Kasumi-1 (cell line): ENCODE data around the gene NKX6-2.
"Not testable (repeated sequence)": the region's sequence is repeated elsewhere in the genome, so short reads cannot be mapped to it uniquely, and the experiment has no call there.

Experiments used
- DNase-seq, 2 experiments: peaks; one replicate each; lab custom pipeline; 2025; lab: John Stamatoyannopoulos, UW

The NKX6-2 gene

DNA sequence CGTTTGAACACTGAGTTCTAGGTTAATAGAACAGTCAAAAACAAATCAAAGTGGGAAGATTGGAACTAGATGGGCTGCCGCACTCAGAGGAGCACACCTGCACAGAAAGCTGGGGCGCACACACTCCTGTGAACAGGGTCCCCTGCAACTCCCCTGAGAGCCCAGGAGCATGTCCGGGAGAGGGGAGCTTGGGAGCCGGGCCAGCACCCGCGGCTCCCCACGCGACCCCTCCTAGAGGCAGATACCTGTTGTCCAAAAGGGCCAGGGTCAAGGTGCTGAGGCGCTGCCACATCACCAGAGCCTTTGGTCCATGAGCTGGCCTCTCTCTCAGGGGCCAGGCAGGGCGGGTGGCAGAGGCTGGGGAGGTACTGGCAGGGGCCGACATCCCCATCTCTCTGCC lies 5.6 kb downstream of the NKX6-2 start:
- DNase-seq, result no peak

DNA sequence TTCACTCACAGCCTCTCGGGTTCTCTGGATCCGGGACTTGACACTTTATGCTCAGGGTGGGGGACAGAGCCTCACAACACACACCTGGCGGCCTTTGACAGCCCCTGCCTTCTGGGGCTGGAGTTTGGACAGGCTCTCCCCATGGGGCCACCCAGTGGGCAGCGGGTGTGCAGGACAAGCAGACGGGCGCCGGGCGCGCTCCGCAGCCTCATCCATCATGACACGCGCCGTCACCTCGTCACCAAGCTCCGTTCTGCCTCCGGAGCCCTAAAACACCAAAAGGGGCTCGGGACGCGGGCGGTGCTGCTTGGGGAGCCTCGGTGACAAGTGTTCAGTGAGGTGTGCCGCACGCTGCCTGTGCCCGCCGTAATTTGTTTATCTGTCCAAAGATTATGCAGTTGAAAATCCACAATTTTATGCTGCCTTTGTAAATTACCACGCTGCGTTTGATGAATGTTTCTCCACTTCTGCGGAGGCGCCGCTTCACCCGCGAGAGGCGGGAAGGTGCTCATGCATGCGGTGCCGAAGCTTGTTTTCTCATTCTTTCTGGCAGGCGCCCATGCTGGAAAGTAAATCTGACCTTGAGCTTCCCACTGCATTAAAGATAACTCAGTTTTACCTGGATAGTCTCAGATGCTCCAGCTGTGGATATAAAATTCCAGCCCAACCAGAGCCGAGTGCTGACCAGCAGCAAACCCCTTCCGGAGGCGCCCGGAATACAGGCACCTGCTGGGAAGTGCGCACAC lies 6.2 kb downstream of the NKX6-2 start:
- DNase-seq, result no peak

DNA sequence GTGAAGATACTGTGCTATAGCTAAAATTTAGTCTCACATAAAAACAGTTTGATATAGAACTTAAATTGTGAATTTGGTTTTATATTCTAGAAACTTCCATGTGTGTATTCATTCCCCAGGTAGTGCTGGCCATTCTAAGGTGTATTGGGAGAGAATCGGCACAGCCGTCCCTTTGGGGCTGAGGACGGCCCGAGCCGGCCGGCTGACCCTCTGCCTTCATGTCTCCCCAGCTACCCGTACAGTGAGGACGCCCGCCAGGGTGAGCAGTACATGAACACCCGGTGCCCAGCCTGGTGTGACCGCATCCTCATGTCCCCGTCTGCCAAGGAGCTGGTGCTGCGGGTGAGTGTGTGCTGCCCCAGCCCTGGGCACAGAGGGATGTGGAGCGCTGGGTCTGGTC lies 8.5 kb downstream of the NKX6-2 start:
- no peak for DNase-seq

DNA sequence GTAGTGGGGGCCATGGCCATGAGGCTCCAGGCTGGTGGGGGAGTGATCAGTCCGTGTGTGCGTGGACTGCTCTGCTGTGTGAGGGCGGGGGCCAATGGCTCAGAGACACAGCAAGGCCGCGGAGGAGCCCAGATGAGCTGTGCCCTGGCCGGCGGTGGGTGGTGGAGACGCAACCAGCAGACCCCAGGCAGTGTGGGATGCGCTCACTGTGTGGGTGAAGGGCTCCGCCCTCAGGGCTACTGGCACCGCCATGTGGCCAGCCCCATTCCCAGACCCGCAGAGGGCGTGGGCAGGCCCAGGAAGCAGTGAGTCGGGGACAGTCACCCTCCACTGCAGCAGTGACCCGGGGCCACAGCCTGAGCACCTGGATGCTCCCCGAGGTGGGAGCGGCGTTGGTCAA lies 9.1 kb downstream of the NKX6-2 start:
- DNase-seq, result no peak

DNA sequence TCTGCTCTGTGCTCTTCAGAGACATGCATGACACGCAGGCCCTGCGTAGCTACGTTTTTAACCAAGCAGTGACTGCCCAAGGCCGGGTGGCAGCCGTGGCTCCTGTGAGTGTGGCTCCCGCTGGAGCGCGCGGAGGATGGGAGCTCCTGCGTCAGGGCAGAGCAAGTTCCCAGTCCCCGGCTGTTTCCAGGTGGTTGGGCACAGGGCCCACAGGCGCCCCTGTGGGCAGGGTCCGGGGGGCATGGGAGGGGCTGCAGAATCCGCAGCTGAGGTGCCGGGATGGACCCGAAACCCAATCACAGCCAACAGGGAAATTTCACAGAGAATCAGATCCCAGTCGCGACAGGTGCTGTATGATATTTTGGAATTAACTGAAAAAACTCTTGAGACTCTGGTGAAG lies 9.8 kb downstream of the NKX6-2 start:
- DNase-seq, result no peak

DNA sequence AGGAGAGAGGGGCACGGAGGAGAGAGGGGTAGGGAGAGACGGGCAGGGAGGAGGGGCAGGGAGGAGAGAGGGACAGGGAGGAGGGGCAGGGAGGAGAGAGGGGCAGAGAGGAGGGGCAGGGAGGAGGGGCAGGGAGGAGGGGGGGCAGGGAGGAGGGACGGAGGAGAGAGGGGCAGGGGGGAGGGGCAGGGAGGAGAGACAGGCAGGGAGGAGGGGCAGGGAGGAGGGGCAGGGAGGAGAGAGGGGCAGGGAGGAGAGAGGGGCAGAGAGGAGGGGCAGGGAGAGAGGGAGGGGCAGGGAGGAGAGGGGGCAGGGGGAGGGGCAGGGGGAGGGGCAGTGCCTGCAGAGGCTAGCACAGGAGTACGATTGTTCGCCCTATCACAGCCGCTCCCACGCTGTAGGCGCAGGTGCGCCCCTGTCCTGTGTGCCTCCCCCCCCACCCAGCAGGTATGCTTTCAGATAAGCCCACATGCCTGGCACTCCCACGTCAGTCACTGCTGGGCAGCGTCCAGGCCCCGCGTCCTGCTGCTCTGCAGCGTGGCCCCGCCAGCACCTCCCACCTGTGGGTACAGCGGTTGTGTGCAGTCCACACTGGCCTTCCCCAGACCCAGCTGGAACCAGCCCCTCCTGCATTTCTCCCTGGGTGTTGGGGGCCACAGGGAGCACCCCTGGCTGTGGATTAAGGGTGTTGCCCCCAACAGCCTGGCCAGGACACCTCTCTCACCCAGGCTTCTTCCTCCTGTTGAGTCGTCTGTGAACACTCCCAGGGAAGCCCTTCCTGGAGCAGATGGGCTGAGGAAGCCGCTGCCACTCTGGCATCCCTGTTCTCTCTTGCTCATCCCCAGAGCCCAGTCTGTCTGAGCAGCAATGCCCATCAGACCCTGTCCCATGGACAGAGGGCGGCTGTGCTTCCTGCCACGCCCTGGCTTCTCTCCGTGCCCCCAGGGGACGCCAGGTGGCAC lies 10.8 kb downstream of the NKX6-2 start:
- DNase-seq, result no peak

DNA sequence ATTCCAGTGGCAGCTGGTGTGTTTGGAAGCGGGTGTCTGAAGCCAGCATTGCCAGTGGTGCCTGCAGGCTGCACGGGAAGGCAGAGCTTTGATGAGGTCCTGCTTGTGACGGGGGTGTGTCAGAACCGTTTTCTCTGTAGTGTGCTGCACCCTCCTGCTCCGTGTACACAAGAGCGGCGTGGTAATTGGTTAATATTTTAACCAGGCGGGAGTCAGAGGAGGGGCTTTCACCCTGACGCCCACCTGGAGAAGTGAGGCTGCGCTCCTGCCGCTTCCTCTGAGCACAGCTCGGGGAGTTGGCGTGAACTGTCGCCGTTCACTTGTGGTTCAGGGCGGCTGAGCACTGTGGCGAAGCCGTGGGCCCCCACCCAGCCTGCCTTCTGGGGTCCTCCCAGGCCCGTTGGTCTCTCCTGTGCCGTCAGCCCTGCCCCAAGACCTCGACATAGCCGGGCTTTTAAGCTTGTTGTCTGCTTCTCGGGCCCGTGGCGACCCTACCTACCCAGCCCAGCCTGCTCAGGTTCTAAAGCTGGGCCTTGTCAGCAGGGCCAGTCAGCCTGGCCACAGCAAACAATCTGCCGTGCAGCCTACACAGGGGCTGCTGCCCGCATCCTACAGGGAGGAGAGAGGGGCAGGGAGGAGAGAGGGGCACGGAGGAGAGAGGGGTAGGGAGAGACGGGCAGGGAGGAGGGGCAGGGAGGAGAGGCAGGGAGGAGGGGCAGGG lies 11.6 kb downstream of the NKX6-2 start:
- no peak for DNase-seq

DNA sequence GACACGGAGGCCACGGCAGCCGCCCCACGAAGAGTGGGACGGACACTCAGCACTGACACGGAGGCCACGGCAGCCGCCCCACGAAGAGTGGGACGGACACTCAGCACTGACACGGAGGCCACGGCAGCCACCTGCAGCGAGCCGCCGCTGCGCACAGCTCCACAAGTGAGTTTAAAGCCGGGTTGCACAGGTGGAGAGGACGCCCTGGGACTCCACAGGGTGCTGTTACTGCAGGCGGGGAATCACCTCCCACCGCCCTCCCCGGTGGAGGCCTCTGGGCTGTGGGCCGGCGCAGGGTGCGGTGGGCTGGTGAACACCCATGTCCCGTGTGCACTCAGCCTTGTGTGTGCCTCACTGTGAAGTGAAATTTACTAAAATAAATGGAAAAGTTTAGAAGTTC lies 13.1 kb downstream of the NKX6-2 start:
- not testable (repeated sequence) for DNase-seq

DNA sequence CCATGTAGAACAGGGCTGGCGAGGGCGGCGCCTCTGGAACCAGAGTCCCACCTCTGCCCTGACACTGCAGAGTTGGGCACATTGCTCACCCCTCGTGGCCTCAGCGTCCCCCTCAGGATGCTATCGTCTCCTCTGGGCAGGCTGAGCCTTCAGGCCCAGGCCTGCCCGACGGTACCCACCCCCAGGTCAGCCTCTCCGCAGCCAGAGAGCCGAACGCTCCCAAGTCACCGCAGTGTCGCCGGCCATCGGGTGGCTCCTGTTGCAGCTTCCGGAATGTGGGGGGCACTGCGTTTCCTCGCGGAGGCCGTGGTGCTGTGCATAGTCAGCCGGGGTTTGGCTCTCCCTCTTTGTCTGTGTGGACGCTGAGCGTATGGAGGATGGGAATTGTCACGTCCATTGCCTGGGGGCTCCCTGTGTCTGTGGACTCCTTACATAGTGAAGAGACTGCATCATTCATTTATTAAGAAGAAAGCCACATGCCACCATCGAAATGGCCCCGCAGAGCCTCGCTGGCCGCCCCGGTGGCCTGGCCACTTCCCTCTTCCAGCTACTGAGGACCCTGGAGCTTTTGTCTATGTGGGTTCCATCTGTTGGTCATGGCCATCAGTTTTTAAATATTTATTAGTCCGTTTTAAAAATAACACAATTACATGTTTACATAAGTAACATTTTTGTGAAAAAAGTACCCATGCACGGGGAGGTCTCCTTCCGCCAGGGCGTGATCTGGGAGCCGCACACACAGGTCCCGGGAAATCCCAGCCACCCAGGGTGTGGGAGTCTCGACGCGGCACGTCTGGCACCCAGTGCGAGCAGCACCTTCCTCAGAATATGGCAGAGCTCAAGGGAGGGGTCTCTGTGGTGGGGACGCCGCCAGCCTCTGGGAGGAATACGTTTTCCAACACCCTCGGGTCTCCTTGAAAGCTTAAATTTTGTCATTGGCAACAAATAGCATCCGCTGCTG lies 15.6 kb downstream of the NKX6-2 start:
- no peak for DNase-seq

DNA sequence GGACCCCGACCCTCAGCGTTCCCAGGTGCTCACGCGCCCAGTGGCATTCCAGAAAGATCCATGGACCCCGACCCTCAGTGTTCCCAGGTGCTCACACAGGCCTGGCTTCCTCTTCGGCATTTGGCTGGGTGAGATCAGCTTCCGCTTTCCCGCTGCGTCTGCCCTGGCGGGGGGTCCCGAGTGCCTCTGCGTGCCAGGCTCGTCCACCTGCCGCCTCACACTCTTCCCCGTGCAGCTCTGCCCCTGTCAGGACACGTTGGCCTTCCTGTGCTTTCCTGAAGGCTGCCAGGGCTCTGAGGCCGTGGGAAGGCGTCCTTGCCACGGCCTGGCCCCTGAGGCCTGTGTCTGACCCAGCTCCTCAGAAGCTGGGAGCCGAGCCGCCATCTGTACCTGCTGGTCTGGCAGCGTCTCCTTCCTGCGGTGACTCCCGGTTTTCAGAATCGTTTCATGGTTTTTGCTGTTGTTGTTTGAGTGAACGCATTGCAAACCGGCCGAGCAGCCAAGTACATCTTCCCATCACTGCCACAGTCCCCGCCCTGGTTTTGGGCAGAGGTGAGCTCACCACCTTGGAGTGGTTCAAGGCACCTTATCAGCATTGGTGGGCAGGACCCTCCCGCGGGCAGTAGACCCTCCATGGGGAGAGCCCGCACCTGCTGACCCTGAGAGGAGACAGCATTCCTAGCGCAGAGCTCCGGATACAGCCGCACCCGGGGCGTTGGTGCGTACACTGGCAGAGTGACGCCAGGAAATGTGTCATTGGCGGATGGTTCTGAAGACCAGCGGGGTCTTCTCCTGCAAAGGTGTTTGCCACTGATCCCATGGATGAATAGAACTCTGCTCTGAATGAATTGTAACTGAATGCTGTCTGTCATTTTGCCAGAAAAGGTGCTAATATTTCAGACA lies 17.4 kb downstream of the NKX6-2 start:
- DNase-seq, result no peak

DNA sequence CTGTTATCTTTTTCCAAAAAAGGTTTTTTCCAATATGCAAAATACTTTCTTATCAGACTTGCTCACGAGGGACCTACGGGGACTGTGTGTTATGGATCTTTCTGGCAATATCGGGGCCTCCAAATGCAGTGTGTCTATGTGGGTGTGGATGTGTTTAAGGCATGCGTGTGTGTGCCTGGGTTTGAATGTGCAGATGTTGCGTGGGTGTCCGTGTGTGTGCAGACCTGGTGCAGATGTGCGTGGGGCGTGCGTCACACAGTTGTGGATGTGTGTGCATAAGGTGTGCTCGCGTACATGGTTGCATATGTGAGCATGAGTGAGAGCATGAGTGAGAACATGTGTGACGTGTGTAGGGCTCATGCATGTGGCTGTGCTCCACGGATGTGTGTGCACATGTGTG lies 19.7 kb downstream of the NKX6-2 start:
- DNase-seq, result no peak

DNA sequence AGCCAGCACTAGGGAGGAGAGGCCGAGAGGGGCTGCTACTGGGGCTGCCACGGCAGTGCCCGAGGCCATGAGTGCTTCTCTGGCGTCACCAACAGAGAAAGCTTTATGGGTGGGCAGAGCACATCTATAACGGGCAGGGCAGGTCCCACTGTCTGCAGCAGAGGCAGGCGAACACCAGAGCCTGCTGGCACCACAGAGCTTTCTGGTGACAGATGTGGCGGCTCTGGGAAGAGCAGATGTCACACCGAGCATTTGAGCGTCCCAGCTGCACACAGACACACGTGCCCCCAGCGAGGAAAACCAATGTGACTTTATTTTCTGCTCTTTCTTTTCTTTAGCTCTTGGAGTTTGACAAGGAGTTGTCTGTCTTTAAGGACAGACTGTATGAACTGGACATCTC lies 20.5 kb downstream of the NKX6-2 start:
- DNase-seq, result no peak

DNA sequence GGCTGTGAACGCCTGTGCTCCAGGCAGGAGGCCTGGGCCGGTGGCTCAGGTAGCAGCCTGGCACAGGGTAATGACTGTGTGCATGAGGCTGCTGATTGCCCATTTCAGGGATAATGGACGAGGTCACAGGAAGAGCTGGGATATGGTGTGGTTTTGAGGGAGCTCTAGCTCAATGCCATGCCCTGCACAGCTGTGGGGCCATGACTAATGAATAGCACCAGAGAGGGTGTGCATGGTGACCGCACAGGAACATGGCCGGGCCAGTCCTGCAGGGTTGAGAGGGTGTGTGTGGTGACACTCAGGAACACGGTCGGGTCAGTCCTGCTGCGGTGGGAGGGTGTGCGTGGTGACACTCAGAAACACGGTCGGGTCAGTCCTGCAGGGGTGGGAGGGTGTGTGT lies 21.8 kb downstream of the NKX6-2 start:
- no peak for DNase-seq

DNA sequence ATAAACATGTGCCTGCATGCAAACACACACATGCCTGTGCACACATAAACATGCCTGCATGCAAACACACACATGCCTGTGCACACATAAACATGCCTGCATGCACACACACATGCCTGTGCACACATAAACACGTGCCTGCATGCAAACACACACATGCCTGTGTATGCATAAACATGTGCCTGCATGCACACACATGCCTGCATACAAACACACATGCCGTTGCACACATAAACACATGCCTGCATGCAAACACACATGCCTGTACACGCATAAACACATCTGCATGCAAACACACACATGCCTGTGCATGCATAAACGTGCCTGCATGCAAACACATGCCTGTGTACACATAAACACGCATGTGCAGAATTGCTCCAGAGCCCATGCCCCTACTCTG lies 22.4 kb downstream of the NKX6-2 start:
- no peak for DNase-seq

DNA sequence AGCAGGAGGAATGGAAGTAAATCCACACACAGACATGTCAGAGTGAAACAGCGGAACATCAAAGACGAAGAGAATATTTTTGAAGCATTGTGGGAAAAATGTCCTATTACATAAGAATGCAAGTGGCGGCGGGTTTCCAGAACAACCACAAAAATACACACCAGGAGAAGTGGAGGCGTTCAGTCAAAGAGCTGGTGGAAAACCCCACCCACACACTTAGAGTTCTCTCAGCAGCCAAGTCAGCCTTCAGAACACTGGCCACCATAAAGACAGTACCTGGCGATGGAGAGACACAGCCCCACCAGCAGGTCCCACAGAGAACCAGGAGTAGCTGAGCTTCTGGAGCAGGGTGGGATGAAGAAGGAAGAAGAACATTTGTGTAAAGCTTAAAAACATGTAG lies 23.7 kb downstream of the NKX6-2 start:
- DNase-seq, result no peak

DNA sequence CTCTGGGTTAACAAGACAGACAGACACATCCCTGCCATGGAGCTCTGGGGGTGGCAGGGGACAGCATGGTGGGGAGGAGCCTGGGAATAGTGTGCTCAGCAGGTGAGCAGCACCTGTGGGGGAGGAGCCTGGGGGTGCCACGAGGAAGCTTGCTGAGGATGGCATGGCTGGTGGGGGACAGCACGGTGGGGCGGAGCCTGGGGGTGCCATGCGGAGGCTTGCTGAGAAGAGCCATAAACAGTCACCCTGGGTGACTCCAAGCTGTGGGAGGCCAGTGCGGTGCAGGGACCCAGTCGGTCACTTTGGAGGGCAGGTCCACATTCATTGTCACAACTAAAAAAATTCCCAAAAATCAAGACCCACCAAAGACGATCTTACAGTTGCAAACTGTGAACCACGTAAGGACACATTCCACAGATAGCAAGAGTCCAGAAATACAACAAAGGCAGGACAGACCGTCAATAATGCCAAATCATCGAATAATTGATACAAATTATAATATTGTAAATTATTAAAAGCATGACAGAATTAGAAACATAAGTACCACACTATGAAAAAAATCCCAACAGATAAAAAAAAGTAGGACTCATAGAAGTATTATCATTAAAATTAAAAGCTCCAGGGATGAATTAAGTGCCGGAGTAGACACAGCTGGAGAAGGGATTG lies 24.4 kb downstream of the NKX6-2 start:
- DNase-seq, result no peak

DNA sequence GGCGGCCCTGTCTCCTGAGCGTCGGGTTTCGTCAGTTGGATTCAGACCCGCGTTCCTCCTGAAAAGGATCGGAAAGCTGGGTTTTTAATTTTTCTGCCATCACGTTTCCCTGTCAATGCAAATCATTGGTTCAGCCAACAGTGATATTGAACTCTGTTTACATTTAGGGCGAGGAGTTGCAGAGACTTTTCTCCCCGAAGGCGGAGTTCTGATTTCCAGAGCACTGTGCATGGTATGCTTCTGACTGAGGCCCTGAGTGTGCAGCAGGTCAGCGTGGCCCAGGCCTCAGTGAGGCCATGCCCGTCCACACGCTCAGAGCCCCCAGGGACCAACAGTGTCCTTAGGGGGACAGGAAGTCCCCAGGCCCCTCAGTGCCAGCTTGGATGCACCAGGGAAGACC lies 27.1 kb downstream of the NKX6-2 start:
- DNase-seq, result no peak

DNA sequence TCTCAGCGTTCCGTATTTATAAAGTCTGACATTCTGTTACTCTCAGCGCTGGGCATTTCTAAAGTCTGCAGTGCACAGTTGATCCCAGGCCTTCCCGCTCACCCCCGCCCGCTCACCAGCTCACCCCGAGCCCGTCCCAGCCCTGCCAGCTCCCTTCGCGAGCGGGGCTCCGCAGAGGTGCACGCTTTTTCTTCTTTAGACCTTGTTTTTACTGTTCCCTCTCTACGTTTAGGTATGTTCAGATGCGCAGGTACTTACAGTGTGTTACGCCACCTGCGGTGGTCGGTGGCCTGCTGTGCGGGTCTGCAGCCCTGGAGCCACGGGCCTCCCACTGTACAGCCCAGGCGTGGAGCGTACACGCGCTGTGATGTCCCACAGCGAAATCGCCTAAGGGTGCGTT lies 28.8 kb downstream of the NKX6-2 start:
- no peak for DNase-seq

DNA sequence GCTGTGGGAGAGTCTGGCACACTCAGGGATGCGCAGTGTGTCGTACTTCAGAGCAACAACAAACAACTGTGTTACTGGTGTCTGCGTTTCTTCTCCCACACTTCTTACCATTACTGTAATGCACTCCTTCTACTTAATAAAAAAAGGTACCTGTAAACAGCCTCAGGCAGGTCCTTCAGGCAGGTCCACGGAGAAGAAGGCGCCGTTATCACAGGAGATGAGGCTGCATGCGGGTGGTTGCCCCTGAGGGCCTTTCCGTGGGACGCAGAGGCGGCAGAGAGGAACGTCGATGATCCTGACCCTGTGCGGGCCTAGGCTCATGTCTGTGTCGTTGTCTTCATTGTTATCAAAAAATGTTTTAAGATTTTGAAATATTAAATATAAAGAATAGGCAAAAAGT lies 29.4 kb downstream of the NKX6-2 start:
- DNase-seq, result no peak

DNA sequence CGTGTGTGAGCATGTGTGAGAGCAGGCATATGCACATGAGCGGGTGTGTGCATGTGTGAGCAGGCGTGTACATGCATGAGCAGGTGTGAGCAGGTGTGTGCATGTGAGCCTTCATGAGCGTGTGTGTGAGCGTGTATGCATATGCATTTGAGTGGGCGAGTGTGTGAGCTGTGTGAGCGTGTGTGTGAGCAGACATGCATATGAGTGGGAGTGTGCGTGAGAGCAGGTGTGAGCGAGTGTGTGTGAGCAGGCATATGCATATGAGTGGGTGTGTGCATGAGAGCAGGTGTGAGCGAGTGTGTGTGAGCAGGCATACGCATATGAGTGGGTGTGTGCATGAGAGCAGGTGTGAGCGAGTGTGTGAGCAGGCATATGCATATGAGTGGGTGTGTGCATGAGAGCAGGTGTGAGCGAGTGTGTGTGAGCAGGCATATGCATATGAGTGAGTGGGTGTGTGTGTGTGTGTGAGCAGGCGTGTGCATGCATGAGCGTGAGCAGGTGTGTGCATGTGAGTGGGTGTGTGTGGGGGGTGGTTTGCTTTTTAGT lies 30.7 kb downstream of the NKX6-2 start:
- no peak for DNase-seq
